Cardiac muscle cell (in vitro differentiated cells and primary cell): ENCODE results near the gene RB1. TPM values are rescaled to one million over a fixed set of nuclear protein-coding genes. Genes with fewer than 3 reads are reported as not detected.

Experiments
- DNase-seq, 2 donors: peaks; one replicate each; pipeline versions ENCODE4 v3.0.0 to v3.0.0-alpha.2; 2010 to 2017; ENCODE audit warnings: low read depth in 1 of 2, low spot score in 1 of 2
- H3K27ac ChIP-seq: fragments of 200-600 bp; sonication (generic); 2 replicates; pipeline ENCODE4 v1.5.1; 2016
- H3K27me3 ChIP-seq: fragments of 200-600 bp; sonication (generic); 2 replicates; pipeline ENCODE4 v1.6.0; 2016; ENCODE audit warnings: control low read depth
- H3K36me3 ChIP-seq: fragments of 200-600 bp; sonication (generic); 2 replicates; pipeline ENCODE4 v1.5.1; 2016; ENCODE audit warnings: control low read depth
- H3K4me1 ChIP-seq: fragments of 200-600 bp; sonication (generic); 2 replicates; pipeline ENCODE4 v1.8.1; 2017; ENCODE audit warnings: low read depth, mild to moderate bottlenecking, mixed run types
- H3K4me3 ChIP-seq: fragments of 200-600 bp; sonication (generic); 2 replicates; pipeline ENCODE4 v1.5.1; 2016; ENCODE audit warnings: mild to moderate bottlenecking
- H3K9me3 ChIP-seq: fragments of 200-600 bp; sonication (generic); 2 replicates; pipeline ENCODE4 v1.5.1; 2017; ENCODE audit warnings: low read depth, mild to moderate bottlenecking, control low read depth
- polyA plus RNA-seq: library from polyadenylated mRNA; unstranded; fragments of >200 nt; fragmentation: Nextera tagmentation; extraction: Ambion mirVana; gene quantifications from 2 replicates; pipeline ENCODE4 v1.2.1, GENCODE V29; 2016
- total RNA-seq: library from RNA; depleted of rRNA; stranded (reverse); fragments of >200 nt; gene quantifications from 2 replicates; pipeline ENCODE4 v1.2.3, GENCODE V29; 2016
- TF ChIP-seq, protein P1 (sequence below): IDR thresholded peaks from 2 replicates; pipeline ENCODE4 v1.5.1; 2012; ENCODE audit warnings: low read depth, mild to moderate bottlenecking, low read length

Gene RB1
- total and polyA plus RNA-seq, 2 experiments from 2014 or later = 23.0 to 23.6 TPM

DNA sequence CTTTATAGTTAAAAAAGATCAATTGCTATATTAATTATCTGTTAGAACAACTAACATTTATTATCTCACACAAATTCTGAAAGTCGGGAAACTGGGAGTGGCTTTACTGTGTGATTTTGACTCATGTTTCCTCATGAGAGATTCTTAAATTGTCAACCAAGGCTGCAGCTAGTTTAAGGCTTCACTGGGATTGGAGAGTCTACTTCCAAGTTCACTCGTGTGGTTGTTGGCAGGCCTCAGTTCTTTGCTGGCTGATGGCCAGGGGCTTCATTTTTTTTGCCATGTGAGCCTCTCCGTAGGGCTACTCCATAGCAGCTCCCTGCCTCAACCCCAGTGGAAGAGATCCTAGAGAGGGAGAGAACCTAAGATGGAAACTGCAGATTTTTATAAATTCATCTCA, 133.8 kb downstream of the RB1 start:
- peak; percentile 51 to 90 for DNase-seq
- no peak overlapping the region for H3K4me3 ChIP-seq
- no peaks in the 10 kb centered on the region for H3K9me3 ChIP-seq
- no peaks in the 10 kb centered on the region for H3K36me3 ChIP-seq
- TF ChIP-seq, protein P1, sequence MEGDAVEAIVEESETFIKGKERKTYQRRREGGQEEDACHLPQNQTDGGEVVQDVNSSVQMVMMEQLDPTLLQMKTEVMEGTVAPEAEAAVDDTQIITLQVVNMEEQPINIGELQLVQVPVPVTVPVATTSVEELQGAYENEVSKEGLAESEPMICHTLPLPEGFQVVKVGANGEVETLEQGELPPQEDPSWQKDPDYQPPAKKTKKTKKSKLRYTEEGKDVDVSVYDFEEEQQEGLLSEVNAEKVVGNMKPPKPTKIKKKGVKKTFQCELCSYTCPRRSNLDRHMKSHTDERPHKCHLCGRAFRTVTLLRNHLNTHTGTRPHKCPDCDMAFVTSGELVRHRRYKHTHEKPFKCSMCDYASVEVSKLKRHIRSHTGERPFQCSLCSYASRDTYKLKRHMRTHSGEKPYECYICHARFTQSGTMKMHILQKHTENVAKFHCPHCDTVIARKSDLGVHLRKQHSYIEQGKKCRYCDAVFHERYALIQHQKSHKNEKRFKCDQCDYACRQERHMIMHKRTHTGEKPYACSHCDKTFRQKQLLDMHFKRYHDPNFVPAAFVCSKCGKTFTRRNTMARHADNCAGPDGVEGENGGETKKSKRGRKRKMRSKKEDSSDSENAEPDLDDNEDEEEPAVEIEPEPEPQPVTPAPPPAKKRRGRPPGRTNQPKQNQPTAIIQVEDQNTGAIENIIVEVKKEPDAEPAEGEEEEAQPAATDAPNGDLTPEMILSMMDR = no peak
- peaks cover 23% of the 10 kb centered on the region for H3K4me1 ChIP-seq
- H3K27ac ChIP-seq = peak overlapping the region; percentile 71
- no peaks in the 10 kb centered on the region for H3K27me3 ChIP-seq

- no peak overlapping the region for H3K4me3 ChIP-seq
- TF ChIP-seq, protein P1 = no peak
- DNase-seq = peak in 1 of 2 donors; percentile 7
Observed at GRCh38 chr13:48443442-48444208, 140.1 kb downstream of the RB1 start.

DNA sequence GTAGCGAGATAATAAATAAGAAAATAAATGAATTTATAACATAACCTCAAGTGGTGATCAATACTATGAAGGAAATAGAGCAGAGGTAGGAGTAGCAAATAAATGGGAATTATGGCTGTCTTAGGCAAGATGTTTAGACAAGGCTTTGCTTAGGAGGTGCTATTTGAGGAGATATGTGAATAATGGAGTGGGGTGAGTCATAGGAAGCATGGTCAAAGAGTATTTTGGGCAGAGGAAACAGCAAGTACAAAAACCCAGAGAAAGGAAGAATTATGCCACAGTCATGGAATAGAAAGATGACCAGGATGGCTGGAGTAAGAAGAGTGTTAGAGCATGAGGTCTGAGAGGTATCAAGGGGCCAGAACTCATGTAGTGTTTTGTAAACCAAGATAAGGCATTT, 142.9 kb downstream of the RB1 start:
- no peaks in the 10 kb centered on the region for H3K36me3 ChIP-seq
- H3K27me3 ChIP-seq = no peaks in the 10 kb centered on the region
- DNase-seq = peak in 1 of 2 donors; percentile 69
- TF ChIP-seq, protein P1 = no peak
- H3K4me1 ChIP-seq = no peaks in the 10 kb centered on the region
- H3K27ac ChIP-seq = no peak overlapping the region
- no peak overlapping the region for H3K4me3 ChIP-seq
- no peaks in the 10 kb centered on the region for H3K9me3 ChIP-seq

More at GRCh38 chr13:48443442-48444208, 140.1 kb downstream of the RB1 start:
- Histone ChIP-seq H3K9me3 (no peaks in the 10 kb centered on the region), H3K27ac (no peak overlapping the region), H3K4me1 (no peaks in the 10 kb centered on the region), H3K27me3 (no peaks in the 10 kb centered on the region), H3K36me3 (no peaks in the 10 kb centered on the region)

GRCh38 chr13:48448285-48448958, 144.9 kb downstream of the RB1 start:
- TF ChIP-seq, protein P1 = no peak
- Histone ChIP-seq H3K4me1 (no peaks in the 10 kb centered on the region), H3K27me3 (no peaks in the 10 kb centered on the region), H3K27ac (no peak overlapping the region), H3K4me3 (no peak overlapping the region), H3K9me3 (no peaks in the 10 kb centered on the region), H3K36me3 (peaks cover 3% of the 10 kb centered on the region)
- DNase-seq = no peak

- Histone ChIP-seq H3K36me3 (peaks cover 7% of the 10 kb centered on the region), H3K4me3 (no peak overlapping the region), H3K4me1 (no peaks in the 10 kb centered on the region), H3K9me3 (no peaks in the 10 kb centered on the region), H3K27ac (no peak overlapping the region), H3K27me3 (no peaks in the 10 kb centered on the region)
- peak in 1 of 2 donors; percentile 83 for DNase-seq
- TF ChIP-seq, protein P1 = no peak
Observed at GRCh38 chr13:48448959-48449614, 145.5 kb downstream of the RB1 start.
